Measurements from ENCODE around the gene SP3. TPM values are rescaled to one million over a fixed set of nuclear protein-coding genes. Genes with fewer than 3 reads are reported as not detected.

Gene SP3
- total RNA-seq, 2 experiments from 2014 or later: 83.8 to 91.4 TPM

DNA sequence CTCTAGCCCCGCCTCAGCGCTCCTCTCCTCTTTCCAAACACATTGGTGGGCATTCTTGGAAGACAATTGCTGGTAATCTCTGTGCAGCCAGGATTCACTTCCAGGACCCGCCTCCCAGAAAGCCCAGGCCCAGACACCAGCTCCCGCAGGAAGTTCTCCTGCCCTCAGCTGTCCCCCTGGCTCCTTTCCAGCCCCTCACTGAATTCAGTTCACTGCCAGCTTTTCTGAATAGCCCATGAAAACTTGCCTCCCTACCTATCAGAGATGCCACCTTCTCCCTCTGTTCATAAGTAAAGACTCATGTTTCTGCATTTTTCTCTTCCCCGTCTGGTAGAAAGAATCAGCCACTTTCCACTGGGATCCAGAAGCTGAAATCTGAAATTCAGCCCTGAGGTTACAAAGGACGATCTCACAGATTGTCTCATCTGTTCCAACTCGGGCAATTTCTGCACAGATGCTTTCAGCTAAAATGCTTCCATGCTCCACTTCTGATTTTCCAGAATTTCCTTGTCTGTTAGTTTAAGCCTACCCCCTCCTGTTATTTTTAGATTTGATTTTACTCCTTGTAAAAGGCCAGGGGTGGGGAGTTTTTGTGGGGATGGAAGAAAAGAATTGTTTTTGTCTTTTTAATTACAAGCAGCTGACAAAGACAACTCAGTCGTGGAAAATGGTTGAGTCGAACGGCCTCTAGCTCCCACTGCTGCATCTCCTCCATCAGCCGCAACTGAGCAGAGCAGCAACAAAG is 98.1 kb downstream of the SP3 start:
- POLR2A ChIA-PET: interaction anchor here (0.6 kb wide), 1 partner anchor 204 kb away, joined by 3 read pairs; no protein-coding TSS in a partner anchor
- CTCF ChIA-PET: no interaction called here
- intact Hi-C loops (cut with DNase I, micrococcal nuclease): no loop called here

DNA sequence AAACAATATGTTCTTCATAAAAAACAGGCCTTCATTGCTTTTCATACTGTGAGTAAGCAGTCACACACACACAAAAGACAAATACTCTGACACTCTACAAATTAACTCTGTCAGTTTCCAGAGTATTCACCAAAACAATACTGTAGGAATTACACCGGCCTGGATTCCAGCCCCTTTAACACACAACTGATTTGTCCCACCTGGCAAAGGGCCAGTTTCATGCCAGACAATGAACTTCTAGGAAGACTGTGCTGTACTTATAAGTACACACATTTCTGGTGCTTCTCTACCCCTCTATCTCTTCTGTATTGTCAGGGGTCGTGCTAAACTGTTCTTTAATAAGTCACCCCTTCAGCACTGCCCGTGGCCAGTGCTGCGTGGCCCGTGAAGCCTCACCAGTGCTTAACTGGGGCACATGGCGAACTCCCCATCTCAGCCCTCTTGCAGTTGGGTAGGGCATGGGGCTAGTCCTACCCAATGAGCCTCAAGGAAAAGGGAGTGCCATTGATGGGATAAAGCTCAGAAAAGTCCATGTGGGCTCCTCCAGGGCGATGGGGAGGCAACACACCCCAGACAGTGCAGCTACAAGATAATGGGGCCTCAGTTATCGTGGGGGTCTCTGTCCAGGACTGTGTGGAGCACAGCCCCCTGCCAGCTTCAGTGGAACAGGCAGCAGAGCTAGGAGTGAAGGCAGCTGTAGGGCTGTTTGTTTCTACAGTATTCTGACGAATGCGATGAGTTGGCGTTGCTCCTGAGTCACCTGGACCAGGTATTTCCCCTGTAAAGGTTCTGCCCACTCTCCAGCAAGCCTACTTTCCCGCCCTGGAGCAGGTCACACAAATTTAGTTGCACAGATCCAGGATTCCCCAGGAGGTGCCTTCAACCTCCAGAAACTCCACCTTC is 99.0 kb downstream of the SP3 start:
- ATAC-seq: no peak
- H3K4me3 Mint-ChIP-seq: no peak overlapping the region
- no peak for DNase-seq
- H3K4me1 Mint-ChIP-seq: no peaks in the 10 kb centered on the region
- ChIA-PET CTCF (no interaction called here), POLR2A (no interaction called here)
- H3K9me3 Mint-ChIP-seq (ENCODE audit: low read depth): no peaks in the 10 kb centered on the region
- no peaks in the 10 kb centered on the region for H3K36me3 Mint-ChIP-seq (ENCODE audit: low read depth)
- H3K27ac Mint-ChIP-seq: no peak overlapping the region
- H3K27me3 Mint-ChIP-seq: peaks cover 6% of the 10 kb centered on the region
- intact Hi-C loops (cut with DNase I, micrococcal nuclease): no loop called here

More for the DNA sequence above, 98.1 kb downstream of the SP3 start:
- Mint-ChIP-seq H3K9me3 (ENCODE audit: low read depth) (no peaks in the 10 kb centered on the region), H3K4me3 (no peak overlapping the region), H3K27me3 (peaks cover 4% of the 10 kb centered on the region), H3K27ac (no peak overlapping the region), H3K36me3 (ENCODE audit: low read depth) (no peaks in the 10 kb centered on the region), H3K4me1 (no peaks in the 10 kb centered on the region)
- no peak for DNase-seq
- ATAC-seq: no peak

DNA sequence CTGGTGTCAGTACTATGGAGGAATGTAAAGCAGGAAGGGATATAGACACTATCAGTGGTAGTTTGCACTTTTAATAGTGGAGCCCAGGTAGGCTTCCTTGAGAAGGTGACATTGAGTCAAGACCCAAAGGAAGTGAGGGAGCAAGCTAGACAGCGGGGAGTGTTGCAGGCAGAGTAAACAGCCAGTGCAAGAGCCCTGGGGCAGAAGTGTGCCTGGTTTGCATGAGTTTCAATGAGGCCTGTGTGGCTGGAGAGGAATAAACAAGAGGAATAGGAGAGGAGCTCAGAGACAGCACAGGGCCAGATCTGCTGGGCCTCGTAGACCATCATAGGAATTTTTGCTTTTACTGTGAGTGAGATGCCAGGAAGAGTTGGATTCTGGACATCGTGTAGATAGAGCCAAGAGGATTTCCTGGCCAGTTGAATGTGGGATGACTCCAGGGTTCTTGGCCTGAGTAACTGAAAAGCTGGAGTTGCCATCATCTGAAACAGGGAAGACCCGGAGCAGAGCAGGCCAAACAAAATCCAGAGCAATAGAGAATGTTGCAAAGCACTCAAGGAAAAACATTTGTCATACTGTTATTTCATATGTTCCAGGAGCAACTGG is 102.5 kb downstream of the SP3 start:
- no peak overlapping the region for H3K4me3 Mint-ChIP-seq
- CTCF ChIA-PET: interaction anchor here (0.6 to 1.0 kb wide), 2 partner anchors 21 to 479 kb away, joined by 4 to 6 read pairs; no protein-coding TSS in a partner anchor
- ATAC-seq (no peak), DNase-seq (no peak)
- no peaks in the 10 kb centered on the region for H3K4me1 Mint-ChIP-seq
- POLR2A ChIA-PET: no interaction called here
- H3K27ac Mint-ChIP-seq: no peak overlapping the region
- H3K27me3 Mint-ChIP-seq: peaks cover 12% of the 10 kb centered on the region
- H3K9me3 Mint-ChIP-seq (ENCODE audit: low read depth): no peaks in the 10 kb centered on the region
- H3K36me3 Mint-ChIP-seq (ENCODE audit: low read depth): no peaks in the 10 kb centered on the region
- intact Hi-C loops (cut with DNase I, micrococcal nuclease): no loop called here

DNA sequence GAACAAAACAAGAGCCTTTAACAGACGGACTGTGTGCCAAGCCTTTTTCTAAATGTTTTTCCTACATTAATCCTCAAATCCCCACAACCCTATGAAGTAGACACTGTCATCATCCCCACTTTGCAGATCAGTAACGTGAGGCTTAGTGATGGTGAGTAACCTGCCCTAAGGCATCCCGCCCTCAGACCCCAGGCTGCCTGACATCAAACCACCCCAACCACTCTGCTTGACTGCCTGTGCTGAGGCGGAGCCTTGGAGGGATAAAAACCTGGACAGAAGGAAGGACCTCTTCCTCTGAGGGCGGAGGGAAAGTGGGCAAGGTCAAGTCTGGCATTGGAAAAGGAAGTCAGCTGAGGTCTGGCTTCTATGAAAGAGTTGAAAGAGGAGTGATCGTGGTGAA is 104.6 kb downstream of the SP3 start:
- POLR2A ChIA-PET: no interaction called here
- no peaks in the 10 kb centered on the region for H3K4me1 Mint-ChIP-seq
- H3K4me3 Mint-ChIP-seq: no peak overlapping the region
- H3K9me3 Mint-ChIP-seq (ENCODE audit: low read depth): no peaks in the 10 kb centered on the region
- H3K27ac Mint-ChIP-seq: no peak overlapping the region
- CTCF ChIA-PET: no interaction called here
- H3K27me3 Mint-ChIP-seq: peaks cover 12% of the 10 kb centered on the region
- intact Hi-C loops (cut with DNase I, micrococcal nuclease): no loop called here
- H3K36me3 Mint-ChIP-seq (ENCODE audit: low read depth): no peaks in the 10 kb centered on the region
- no peak for DNase-seq
- no peak for ATAC-seq

DNA sequence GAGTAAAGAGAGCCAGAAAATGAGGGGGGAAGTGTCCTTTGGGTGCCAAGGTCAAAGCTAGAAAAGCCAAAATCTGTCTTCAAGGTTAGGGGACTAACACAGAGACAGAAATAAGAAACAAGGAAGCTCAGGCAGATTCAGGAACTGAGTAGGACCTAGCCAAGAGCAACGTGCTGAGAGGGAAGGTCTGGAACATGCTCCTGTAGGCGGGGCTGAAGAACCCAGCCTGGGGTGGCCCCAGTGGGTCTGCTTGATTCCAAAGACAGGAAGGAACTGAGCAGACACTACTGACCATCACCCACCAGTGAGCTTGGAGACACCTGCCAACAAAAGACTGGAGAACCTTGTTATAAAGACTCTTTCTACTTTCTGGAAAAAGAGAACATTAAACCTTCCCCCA is 105.1 kb downstream of the SP3 start:
- no peaks in the 10 kb centered on the region for H3K4me1 Mint-ChIP-seq
- no peaks in the 10 kb centered on the region for H3K36me3 Mint-ChIP-seq (ENCODE audit: low read depth)
- DNase-seq (no peak), ATAC-seq (no peak)
- CTCF ChIA-PET: no interaction called here
- no peak overlapping the region for H3K27ac Mint-ChIP-seq
- intact Hi-C loops (cut with DNase I, micrococcal nuclease): no loop called here
- no peaks in the 10 kb centered on the region for H3K9me3 Mint-ChIP-seq (ENCODE audit: low read depth)
- H3K4me3 Mint-ChIP-seq: no peak overlapping the region
- POLR2A ChIA-PET: no interaction called here
- H3K27me3 Mint-ChIP-seq: peaks cover 12% of the 10 kb centered on the region

DNA sequence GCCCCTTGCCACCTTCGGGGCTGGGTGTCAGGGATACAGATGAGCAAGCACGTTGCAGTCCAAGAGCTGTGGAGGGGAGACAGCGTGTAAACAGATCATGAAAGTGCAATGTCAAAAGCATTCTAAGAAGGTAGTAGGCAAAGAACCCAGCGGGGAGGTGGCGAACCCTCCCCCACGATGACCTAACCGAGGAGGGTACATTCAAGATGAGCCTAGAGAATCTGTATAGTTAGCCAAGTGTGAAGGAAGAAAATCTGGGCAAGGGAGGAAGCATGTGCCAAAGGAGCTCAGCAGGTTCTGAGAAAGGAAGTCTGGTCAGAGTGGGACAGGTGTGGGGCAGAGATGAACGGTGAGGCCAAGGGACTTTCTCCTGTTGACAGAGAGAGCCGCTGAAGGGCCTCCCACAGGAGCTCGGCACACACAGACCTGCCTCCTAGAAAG is 106.9 kb downstream of the SP3 start:
- no peak overlapping the region for H3K4me3 Mint-ChIP-seq
- intact Hi-C loops (cut with DNase I, micrococcal nuclease): no loop called here
- H3K27me3 Mint-ChIP-seq: peaks cover 12% of the 10 kb centered on the region
- no peak overlapping the region for H3K27ac Mint-ChIP-seq
- no peak for ATAC-seq
- H3K9me3 Mint-ChIP-seq (ENCODE audit: low read depth): no peaks in the 10 kb centered on the region
- DNase-seq: no peak
- no peaks in the 10 kb centered on the region for H3K36me3 Mint-ChIP-seq (ENCODE audit: low read depth)
- ChIA-PET POLR2A (no interaction called here), CTCF (interaction anchor here (0.7 kb wide), 1 partner anchor 492 kb away, joined by 3 read pairs; no protein-coding TSS in a partner anchor)
- no peaks in the 10 kb centered on the region for H3K4me1 Mint-ChIP-seq
